GM12878 (cell line): ENCODE data around the gene CTSF. TPM values are rescaled to one million over a fixed set of nuclear protein-coding genes. Genes with fewer than 3 reads are reported as not detected.

ENCODE experiments used
- CHD1 ChIP-seq: IDR thresholded peaks from 2 replicates; pipeline ENCODE4 v1.6.1; 2012; ENCODE audit warnings: low read depth, low read length, improper control_type of control experiment
- EGR1 ChIP-seq, 2 experiments: IDR thresholded peaks; 1 replicate in 1 of 2; 2 replicates in 1 of 2; pipeline ENCODE4 v1.6.1; 2011 to 2012; ENCODE audit warnings: low read depth in 2 of 2, low read length in 2 of 2, borderline replicate concordance in 1 of 2, mild to moderate bottlenecking in 1 of 2, moderate library complexity in 1 of 2
- EP300 ChIP-seq, 2 experiments: fragments of 150-350 bp in 1 of 2; IDR thresholded peaks; 2 replicates each; pipeline ENCODE4 v1.6.1; 2011 to 2012; ENCODE audit warnings: low read depth in 2 of 2, low read length in 2 of 2, borderline replicate concordance in 1 of 2, improper control_type of control experiment in 1 of 2, inconsistent platforms in 1 of 2; ENCODE audit not compliant: control insufficient read depth in 1 of 2
- ETV6 ChIP-seq, 2 experiments: fragments of 450-650 bp in 1 of 2; IDR thresholded peaks in 1 of 2; conservative IDR thresholded peaks in 1 of 2; 2 replicates each; pipeline ENCODE4 v1.6.1; 2014; ENCODE audit warnings: antibody characterized with exemption in 1 of 2, borderline replicate concordance in 1 of 2, low read depth in 1 of 2, mild to moderate bottlenecking in 1 of 2, moderate library complexity in 1 of 2
- FOS ChIP-seq: IDR thresholded peaks from 3 replicates; pipeline ENCODE4 v1.6.1; 2011; ENCODE audit warnings: borderline replicate concordance; ENCODE audit not compliant: insufficient read length; ENCODE audit errors: extremely low read depth
- IKZF1 ChIP-seq: fragments of 450-650 bp; conservative IDR thresholded peaks from 2 replicates; pipeline ENCODE4 v1.6.1; 2017; ENCODE audit warnings: antibody characterized with exemption, mild to moderate bottlenecking
- IKZF2 ChIP-seq, 2 experiments: fragments of 450-650 bp; IDR thresholded peaks; 2 replicates each; pipeline ENCODE4 v1.6.1; 2017; ENCODE audit warnings: mild to moderate bottlenecking in 2 of 2, moderate library complexity in 2 of 2
- MYB ChIP-seq: fragments of 150-350 bp; IDR thresholded peaks from 2 replicates; pipeline ENCODE4 v1.6.1; 2014; ENCODE audit warnings: mild to moderate bottlenecking, low read depth, low read length, borderline replicate concordance
- NFYA ChIP-seq: IDR thresholded peaks from 2 replicates; pipeline ENCODE4 v1.6.1; 2011; ENCODE audit warnings: low read depth, mild to moderate bottlenecking, low read length, improper control_type of control experiment, borderline replicate concordance
- NR2C1 ChIP-seq: fragments of 450-650 bp; IDR thresholded peaks from 2 replicates; pipeline ENCODE4 v1.6.1; 2017; ENCODE audit warnings: antibody characterized with exemption, mild to moderate bottlenecking, moderate library complexity
- NR2C2 ChIP-seq: IDR thresholded peaks from 2 replicates; pipeline ENCODE4 v1.6.1; 2011; ENCODE audit warnings: borderline replicate concordance, low read depth; ENCODE audit not compliant: control insufficient read depth, insufficient read length
- POLR2AphosphoS2 ChIP-seq: IDR thresholded peaks from 2 replicates; pipeline ENCODE4 v1.6.1; 2011; ENCODE audit warnings: low read depth, mild to moderate bottlenecking, low read length, improper control_type of control experiment, moderate library complexity
- RAD51 ChIP-seq: fragments of 450-650 bp; IDR thresholded peaks from 2 replicates; pipeline ENCODE4 v1.6.1; 2016; ENCODE audit warnings: moderate library complexity, mild to moderate bottlenecking, inconsistent platforms
- RUNX3 ChIP-seq: IDR thresholded peaks from 2 replicates; pipeline ENCODE4 v1.6.1; 2012; ENCODE audit warnings: low read length, inconsistent platforms
- SIN3A ChIP-seq: IDR thresholded peaks from 2 replicates; pipeline ENCODE4 v1.6.1; 2012; ENCODE audit warnings: low read depth, low read length, improper control_type of control experiment
- TAF1 ChIP-seq: IDR thresholded peaks from 2 replicates; pipeline ENCODE4 v1.6.1; 2011; ENCODE audit warnings: mild to moderate bottlenecking, low read depth, low read length, borderline replicate concordance
- polyA plus RNA-seq, 11 experiments: library from polyadenylated mRNA; depleted of rRNA in 4 of 11; unstranded in 6 of 11; stranded (reverse) in 5 of 11; fragments of >200 nt; fragmentation: Nextera tagmentation in 4 of 11; fragmentation: Illumina TruSeq in 1 of 11; extraction: Ambion mirVana in 4 of 11; extraction: Trizol in 1 of 11; gene quantifications; 1 replicate in 1 of 11; 2 replicates in 10 of 11; pipeline versions ENCODE4 v1.2.1 to v1.2.3, GENCODE V29; 2011 to 2016; ENCODE audit warnings: inconsistent platforms in 2 of 11, missing spikeins in 2 of 11, low read depth in 1 of 11
- total RNA-seq, 4 experiments: library from RNA; depleted of rRNA in 3 of 4; stranded (reverse); fragments of >200 nt in 3 of 4; fragmentation: Illumina TruSeq in 1 of 4; extraction: Trizol in 1 of 4; gene quantifications; 2 replicates each; pipeline versions ENCODE4 v1.2.1 to v1.2.3, GENCODE V29; 2013 to 2021
- TF ChIP-seq, protein P1 (sequence below): fragments of 450-650 bp; IDR thresholded peaks from 2 replicates; pipeline ENCODE4 v1.6.1; 2016; ENCODE audit warnings: mild to moderate bottlenecking
- TF ChIP-seq, protein P2 (sequence below): IDR thresholded peaks from 2 replicates; pipeline ENCODE4 v1.6.1; 2012; ENCODE audit warnings: low read depth, low read length, improper control_type of control experiment
- TF ChIP-seq, protein P3 (sequence below): IDR thresholded peaks from 2 replicates; pipeline ENCODE4 v1.6.1; 2011; ENCODE audit warnings: low read depth, low read length, improper control_type of control experiment, borderline replicate concordance
- TF ChIP-seq, protein P4 (sequence below): fragments of 450-650 bp; formaldehyde crosslinking; IDR thresholded peaks from 2 replicates; pipeline ENCODE4 v1.4.0; 2022; ENCODE audit warnings: mild to moderate bottlenecking, moderate library complexity
- TF ChIP-seq, protein P5 (sequence below): IDR thresholded peaks from 2 replicates; pipeline ENCODE4 v1.6.1; 2012; ENCODE audit warnings: low read length, inconsistent platforms

CTSF gene
- total and polyA plus RNA-seq, 10 of the 15 experiments (the other 5 are each of a cell fraction or from before 2014, with no cell fraction given), result 0.11 to 0.41 (median 0.26) TPM; not detected in 4

DNA sequence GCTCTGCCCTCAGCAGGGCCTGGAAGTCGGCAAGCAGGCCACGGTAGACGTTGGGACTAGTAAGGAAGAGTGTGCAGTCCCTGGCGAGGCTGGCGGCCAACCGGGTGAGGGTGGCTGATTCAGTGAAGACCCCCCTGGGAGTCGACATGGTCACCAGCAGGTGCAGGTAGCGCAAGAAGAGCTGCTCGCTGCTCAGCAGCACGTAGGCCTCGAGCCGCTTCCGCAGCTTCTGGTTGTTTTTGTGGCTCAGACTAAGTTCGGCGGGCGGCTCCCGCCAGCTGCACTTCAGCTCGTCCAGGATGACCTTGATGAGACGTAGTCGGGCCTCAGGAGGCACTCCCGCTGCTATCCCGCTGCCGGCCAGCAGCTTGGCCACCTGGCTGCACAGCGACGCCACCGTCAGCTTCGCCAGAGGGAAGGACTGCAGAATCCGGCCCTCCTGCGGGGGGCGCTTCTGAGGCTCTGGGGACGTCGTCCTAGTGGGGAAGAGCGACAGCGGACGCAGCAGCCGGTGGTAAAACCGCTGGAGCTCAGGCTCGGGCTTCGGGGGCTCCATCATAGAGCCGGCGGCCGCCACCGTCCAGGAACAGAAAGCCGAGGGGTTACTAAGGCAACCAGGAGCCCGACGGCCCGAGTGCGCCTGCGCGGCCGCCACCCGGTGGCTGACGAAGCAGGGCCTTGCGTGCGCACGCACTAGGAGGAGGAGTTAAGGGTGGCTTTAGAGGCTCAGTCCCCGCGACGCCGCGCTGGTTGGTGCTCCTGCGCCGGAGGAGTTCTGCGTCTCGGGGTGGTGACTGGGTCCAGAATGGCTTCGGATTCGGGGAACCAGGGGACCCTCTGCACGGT is 24.3 kb upstream of the CTSF start, which contains the start of the genes CCDC87 and CCS (continued):
- TF ChIP-seq POLR2AphosphoS2 (peak; percentile 93), NFYA (no peak), IKZF1 (peak; percentile 92), FOS (no peak), RAD51 (no peak), EGR1 (IDR thresholded peaks at IDR 0.05; ENCODE audit: borderline replicate concordance in 1 of 2, low read depth in 2 of 2, low read length in 2 of 2) (no peak), RUNX3 (no peak), NR2C2 (no peak), IKZF2 (IDR thresholded peaks at IDR 0.05) (no peak), NR2C1 (no peak), CHD1 (no peak), SIN3A (peak; percentile 81; the same call in 1 of the 2 replicates), MYB (no peak), ETV6 (conservative IDR thresholded peaks at IDR 0.05 in 1 of 2, IDR thresholded peaks at IDR 0.05 in 1 of 2; ENCODE audit: borderline replicate concordance in 1 of 2, low read depth in 1 of 2) (no peak), EP300 (IDR thresholded peaks at IDR 0.05; ENCODE audit: borderline replicate concordance in 1 of 2, control insufficient read depth in 1 of 2, low read depth in 2 of 2, low read length in 2 of 2) (no peak), TAF1 (peak; percentile 80)
- TF ChIP-seq, protein P1, sequence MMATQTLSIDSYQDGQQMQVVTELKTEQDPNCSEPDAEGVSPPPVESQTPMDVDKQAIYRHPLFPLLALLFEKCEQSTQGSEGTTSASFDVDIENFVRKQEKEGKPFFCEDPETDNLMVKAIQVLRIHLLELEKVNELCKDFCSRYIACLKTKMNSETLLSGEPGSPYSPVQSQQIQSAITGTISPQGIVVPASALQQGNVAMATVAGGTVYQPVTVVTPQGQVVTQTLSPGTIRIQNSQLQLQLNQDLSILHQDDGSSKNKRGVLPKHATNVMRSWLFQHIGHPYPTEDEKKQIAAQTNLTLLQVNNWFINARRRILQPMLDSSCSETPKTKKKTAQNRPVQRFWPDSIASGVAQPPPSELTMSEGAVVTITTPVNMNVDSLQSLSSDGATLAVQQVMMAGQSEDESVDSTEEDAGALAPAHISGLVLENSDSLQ, result peak; percentile 56; the same call in 1 of the 2 replicates
- TF ChIP-seq, protein P2, sequence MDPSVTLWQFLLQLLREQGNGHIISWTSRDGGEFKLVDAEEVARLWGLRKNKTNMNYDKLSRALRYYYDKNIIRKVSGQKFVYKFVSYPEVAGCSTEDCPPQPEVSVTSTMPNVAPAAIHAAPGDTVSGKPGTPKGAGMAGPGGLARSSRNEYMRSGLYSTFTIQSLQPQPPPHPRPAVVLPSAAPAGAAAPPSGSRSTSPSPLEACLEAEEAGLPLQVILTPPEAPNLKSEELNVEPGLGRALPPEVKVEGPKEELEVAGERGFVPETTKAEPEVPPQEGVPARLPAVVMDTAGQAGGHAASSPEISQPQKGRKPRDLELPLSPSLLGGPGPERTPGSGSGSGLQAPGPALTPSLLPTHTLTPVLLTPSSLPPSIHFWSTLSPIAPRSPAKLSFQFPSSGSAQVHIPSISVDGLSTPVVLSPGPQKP, result no peak
- TF ChIP-seq, protein P3, sequence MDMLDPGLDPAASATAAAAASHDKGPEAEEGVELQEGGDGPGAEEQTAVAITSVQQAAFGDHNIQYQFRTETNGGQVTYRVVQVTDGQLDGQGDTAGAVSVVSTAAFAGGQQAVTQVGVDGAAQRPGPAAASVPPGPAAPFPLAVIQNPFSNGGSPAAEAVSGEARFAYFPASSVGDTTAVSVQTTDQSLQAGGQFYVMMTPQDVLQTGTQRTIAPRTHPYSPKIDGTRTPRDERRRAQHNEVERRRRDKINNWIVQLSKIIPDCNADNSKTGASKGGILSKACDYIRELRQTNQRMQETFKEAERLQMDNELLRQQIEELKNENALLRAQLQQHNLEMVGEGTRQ, result no peak
- TF ChIP-seq, protein P4, sequence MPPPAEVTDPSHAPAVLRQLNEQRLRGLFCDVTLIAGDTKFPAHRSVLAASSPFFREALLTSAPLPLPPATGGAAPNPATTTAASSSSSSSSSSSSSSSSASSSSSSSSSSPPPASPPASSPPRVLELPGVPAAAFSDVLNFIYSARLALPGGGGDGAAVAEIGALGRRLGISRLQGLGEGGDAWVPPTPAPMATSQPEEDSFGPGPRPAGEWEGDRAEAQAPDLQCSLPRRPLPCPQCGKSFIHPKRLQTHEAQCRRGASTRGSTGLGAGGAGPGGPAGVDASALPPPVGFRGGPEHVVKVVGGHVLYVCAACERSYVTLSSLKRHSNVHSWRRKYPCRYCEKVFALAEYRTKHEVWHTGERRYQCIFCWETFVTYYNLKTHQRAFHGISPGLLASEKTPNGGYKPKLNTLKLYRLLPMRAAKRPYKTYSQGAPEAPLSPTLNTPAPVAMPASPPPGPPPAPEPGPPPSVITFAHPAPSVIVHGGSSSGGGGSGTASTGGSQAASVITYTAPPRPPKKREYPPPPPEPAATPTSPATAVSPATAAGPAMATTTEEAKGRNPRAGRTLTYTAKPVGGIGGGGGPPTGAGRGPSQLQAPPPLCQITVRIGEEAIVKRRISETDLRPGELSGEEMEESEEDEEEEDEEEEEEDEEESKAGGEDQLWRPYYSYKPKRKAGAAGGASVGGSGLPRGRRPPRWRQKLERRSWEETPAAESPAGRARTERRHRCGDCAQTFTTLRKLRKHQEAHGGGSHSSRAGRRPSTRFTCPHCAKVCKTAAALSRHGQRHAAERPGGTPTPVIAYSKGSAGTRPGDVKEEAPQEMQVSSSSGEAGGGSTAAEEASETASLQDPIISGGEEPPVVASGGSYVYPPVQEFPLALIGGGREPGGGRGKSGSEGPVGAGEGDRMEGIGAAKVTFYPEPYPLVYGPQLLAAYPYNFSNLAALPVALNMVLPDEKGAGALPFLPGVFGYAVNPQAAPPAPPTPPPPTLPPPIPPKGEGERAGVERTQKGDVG (CRISPR knock-in tag), result no peak
- TF ChIP-seq, protein P5, sequence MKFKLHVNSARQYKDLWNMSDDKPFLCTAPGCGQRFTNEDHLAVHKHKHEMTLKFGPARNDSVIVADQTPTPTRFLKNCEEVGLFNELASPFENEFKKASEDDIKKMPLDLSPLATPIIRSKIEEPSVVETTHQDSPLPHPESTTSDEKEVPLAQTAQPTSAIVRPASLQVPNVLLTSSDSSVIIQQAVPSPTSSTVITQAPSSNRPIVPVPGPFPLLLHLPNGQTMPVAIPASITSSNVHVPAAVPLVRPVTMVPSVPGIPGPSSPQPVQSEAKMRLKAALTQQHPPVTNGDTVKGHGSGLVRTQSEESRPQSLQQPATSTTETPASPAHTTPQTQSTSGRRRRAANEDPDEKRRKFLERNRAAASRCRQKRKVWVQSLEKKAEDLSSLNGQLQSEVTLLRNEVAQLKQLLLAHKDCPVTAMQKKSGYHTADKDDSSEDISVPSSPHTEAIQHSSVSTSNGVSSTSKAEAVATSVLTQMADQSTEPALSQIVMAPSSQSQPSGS, result no peak
